CD8-positive, alpha-beta memory T cell (primary cell): ENCODE results near the gene LACTBL1. TPM values are rescaled to one million over a fixed set of nuclear protein-coding genes. Genes with fewer than 3 reads are reported as not detected.

Source experiments
- CTCF ChIA-PET: fragments of 350-600 bp; sonication (Branson Sonifier 250); formaldehyde crosslinking; loops from one replicate; lab custom pipeline; 2021; ENCODE audit warnings: antibody characterized with exemption; lab: Charles Lee
- POLR2A ChIA-PET: fragments of 350-600 bp; sonication (Branson Sonifier 250); formaldehyde crosslinking; loops from one replicate; lab custom pipeline; 2021; ENCODE audit warnings: antibody characterized with exemption; lab: Charles Lee
- DNase-seq, 5 donors: peaks; one replicate each; pipeline versions ENCODE4 v3.0.0 to v3.0.0-alpha.2; 2020 to 2022; ENCODE audit warnings: mixed read lengths in 1 of 5
- H3K27ac ChIP-seq: one replicate; pipeline ENCODE4 v1.7.0; 2013; ENCODE audit warnings: low read depth, mild to moderate bottlenecking, low read length, moderate library complexity
- H3K27me3 ChIP-seq: 2 replicates; pipeline ENCODE4 v1.7.0; 2013; ENCODE audit warnings: low read length, mild to moderate bottlenecking; ENCODE audit not compliant: insufficient read depth, poor library complexity, severe bottlenecking
- H3K36me3 ChIP-seq: 2 replicates; pipeline ENCODE4 v1.7.0; 2013; ENCODE audit warnings: mild to moderate bottlenecking, low read length, moderate library complexity; ENCODE audit not compliant: insufficient read depth
- H3K4me1 ChIP-seq: 2 replicates; pipeline ENCODE4 v1.7.0; 2013; ENCODE audit warnings: mild to moderate bottlenecking, low read length, moderate library complexity; ENCODE audit not compliant: insufficient read depth
- H3K4me3 ChIP-seq: 2 replicates; pipeline ENCODE4 v1.7.0; 2013; ENCODE audit warnings: mild to moderate bottlenecking, low read length
- H3K9me3 ChIP-seq: 2 replicates; pipeline ENCODE4 v1.7.0; 2013; ENCODE audit warnings: mild to moderate bottlenecking, low read length
- H3K27ac Mint-ChIP-seq, 8 donors: one replicate each; pipeline ENCODE4 v1.8.0; 2020 to 2021; ENCODE audit warnings: mixed read lengths in 8 of 8, mild to moderate bottlenecking in 6 of 8, inconsistent platforms in 3 of 8, moderate library complexity in 3 of 8
- H3K27me3 Mint-ChIP-seq, 2 donors: one replicate each; pipeline ENCODE4 v1.8.0; 2020 to 2021; ENCODE audit warnings: mixed read lengths in 2 of 2, mild to moderate bottlenecking in 1 of 2, moderate library complexity in 1 of 2
- H3K36me3 Mint-ChIP-seq, 3 donors: one replicate each; pipeline ENCODE4 v1.8.0; 2020 to 2021; ENCODE audit warnings: mixed read lengths in 3 of 3, inconsistent platforms in 1 of 3, mild to moderate bottlenecking in 1 of 3
- H3K4me1 Mint-ChIP-seq, 3 donors: one replicate each; pipeline ENCODE4 v1.8.0; 2020 to 2021; ENCODE audit warnings: mixed read lengths in 3 of 3, inconsistent platforms in 1 of 3, mild to moderate bottlenecking in 1 of 3
- H3K4me3 Mint-ChIP-seq, 7 donors: one replicate each; pipeline ENCODE4 v1.8.0; 2020 to 2021; ENCODE audit warnings: mixed read lengths in 7 of 7, mild to moderate bottlenecking in 6 of 7, moderate library complexity in 4 of 7, inconsistent platforms in 2 of 7
- H3K9me3 Mint-ChIP-seq, 5 donors: one replicate each; pipeline ENCODE4 v1.8.0; 2020 to 2022; ENCODE audit warnings: mixed read lengths in 5 of 5, mild to moderate bottlenecking in 3 of 5, moderate library complexity in 2 of 5, inconsistent platforms in 1 of 5
- polyA plus RNA-seq: library from polyadenylated mRNA; unstranded; fragments of 300-500 nt; fragmentation: Illumina TruSeq; gene quantifications from one replicate; pipeline ENCODE4 v1.2.3, GENCODE V29; 2021
- total RNA-seq, 2 experiments: library from RNA; stranded (reverse); gene quantifications; one replicate each; pipeline ENCODE4 v1.2.3, GENCODE V29; 2021

The LACTBL1 gene
- total and polyA plus RNA-seq, 3 experiments from 2014 or later = not detected

- H3K27me3 Mint-ChIP-seq = peaks cover 7 to 24% of the 10 kb centered on the region in 2 donors
- H3K4me1 ChIP-seq = no peaks in the 10 kb centered on the region
- no peaks in the 10 kb centered on the region for H3K9me3 Mint-ChIP-seq
- no peak overlapping the region for H3K4me3 Mint-ChIP-seq
- ChIA-PET POLR2A (no interaction called here), CTCF (no interaction called here)
- no peaks in the 10 kb centered on the region for H3K9me3 ChIP-seq
- H3K27me3 ChIP-seq = no peaks in the 10 kb centered on the region
- H3K36me3 ChIP-seq = no peaks in the 10 kb centered on the region
- no peaks in the 10 kb centered on the region for H3K36me3 Mint-ChIP-seq
- no peaks in the 10 kb centered on the region for H3K4me1 Mint-ChIP-seq
- H3K4me3 ChIP-seq = no peak overlapping the region
- H3K27ac Mint-ChIP-seq = no peak overlapping the region
- DNase-seq = no peak
- no peak overlapping the region for H3K27ac ChIP-seq
These were observed 60.4 kb downstream of the LACTBL1 start for GRCh38 chr1:22912311-22912710.

GRCh38 chr1:22910986-22911651, 61.5 kb downstream of the LACTBL1 start:
- POLR2A ChIA-PET = no interaction called here
- no peak overlapping the region for H3K27ac Mint-ChIP-seq

GRCh38 chr1:22910286-22910685, 62.4 kb downstream of the LACTBL1 start:
- Histone ChIP-seq H3K4me3 (no peak overlapping the region), H3K27me3 (no peaks in the 10 kb centered on the region), H3K9me3 (no peaks in the 10 kb centered on the region), H3K36me3 (no peaks in the 10 kb centered on the region), H3K27ac (no peak overlapping the region), H3K4me1 (no peaks in the 10 kb centered on the region)
- Mint-ChIP-seq H3K36me3 (no peaks in the 10 kb centered on the region), H3K4me3 (no peak overlapping the region), H3K27me3 (peaks cover 10 to 13% of the 10 kb centered on the region in 2 donors), H3K9me3 (no peaks in the 10 kb centered on the region), H3K4me1 (no peaks in the 10 kb centered on the region), H3K27ac (no peak overlapping the region)
- ChIA-PET CTCF (no interaction called here), POLR2A (no interaction called here)
- DNase-seq = no peak

More at GRCh38 chr1:22910986-22911651, 61.5 kb downstream of the LACTBL1 start:
- Histone ChIP-seq H3K4me3 (no peak overlapping the region), H3K36me3 (no peaks in the 10 kb centered on the region), H3K4me1 (no peaks in the 10 kb centered on the region), H3K9me3 (no peaks in the 10 kb centered on the region), H3K27ac (no peak overlapping the region), H3K27me3 (no peaks in the 10 kb centered on the region)
- DNase-seq = no peak
- Mint-ChIP-seq H3K4me1 (no peaks in the 10 kb centered on the region), H3K27me3 (peaks cover 7 to 18% of the 10 kb centered on the region in 2 donors), H3K9me3 (no peaks in the 10 kb centered on the region), H3K4me3 (no peak overlapping the region), H3K36me3 (no peaks in the 10 kb centered on the region)
- CTCF ChIA-PET = no interaction called here

- no peaks in the 10 kb centered on the region for H3K9me3 Mint-ChIP-seq
- H3K27me3 ChIP-seq = no peaks in the 10 kb centered on the region
- no peak for DNase-seq
- H3K4me1 Mint-ChIP-seq = no peaks in the 10 kb centered on the region
- no peaks in the 10 kb centered on the region for H3K9me3 ChIP-seq
- no peak overlapping the region for H3K27ac ChIP-seq
- CTCF ChIA-PET = no interaction called here
- POLR2A ChIA-PET = no interaction called here
- H3K4me3 Mint-ChIP-seq = no peak overlapping the region
- H3K27me3 Mint-ChIP-seq = peaks cover 6 to 9% of the 10 kb centered on the region in 2 donors
- H3K27ac Mint-ChIP-seq = no peak overlapping the region
- H3K4me3 ChIP-seq = no peak overlapping the region
- H3K36me3 ChIP-seq = no peaks in the 10 kb centered on the region
- no peaks in the 10 kb centered on the region for H3K4me1 ChIP-seq
- no peaks in the 10 kb centered on the region for H3K36me3 Mint-ChIP-seq
These were observed 63.7 kb downstream of the LACTBL1 start for GRCh38 chr1:22908880-22909426.

GRCh38 chr1:22907528-22907927, 65.1 kb downstream of the LACTBL1 start:
- POLR2A ChIA-PET = no interaction called here
- Histone ChIP-seq H3K27ac (no peak overlapping the region), H3K4me1 (no peaks in the 10 kb centered on the region), H3K27me3 (no peaks in the 10 kb centered on the region), H3K36me3 (no peaks in the 10 kb centered on the region), H3K9me3 (no peaks in the 10 kb centered on the region), H3K4me3 (no peak overlapping the region)
- Mint-ChIP-seq H3K27ac (no peak overlapping the region), H3K4me1 (no peaks in the 10 kb centered on the region), H3K4me3 (no peak overlapping the region), H3K27me3 (peaks cover 6 to 11% of the 10 kb centered on the region in 2 donors), H3K9me3 (no peaks in the 10 kb centered on the region), H3K36me3 (no peaks in the 10 kb centered on the region)
- CTCF ChIA-PET = no interaction called here
- no peak for DNase-seq

- H3K4me3 ChIP-seq = no peak overlapping the region
- H3K36me3 ChIP-seq = no peaks in the 10 kb centered on the region
- H3K36me3 Mint-ChIP-seq = no peaks in the 10 kb centered on the region
- H3K27me3 ChIP-seq = no peaks in the 10 kb centered on the region
- H3K27me3 Mint-ChIP-seq = peaks cover 6 to 14% of the 10 kb centered on the region in 2 donors
- H3K9me3 ChIP-seq = no peaks in the 10 kb centered on the region
- no peaks in the 10 kb centered on the region for H3K4me1 Mint-ChIP-seq
- no peaks in the 10 kb centered on the region for H3K9me3 Mint-ChIP-seq
- ChIA-PET CTCF (no interaction called here), POLR2A (no interaction called here)
- no peak for DNase-seq
- H3K27ac Mint-ChIP-seq = peak overlapping the region in 1 of 8 donors; percentile 48
- no peak overlapping the region for H3K27ac ChIP-seq
- no peaks in the 10 kb centered on the region for H3K4me1 ChIP-seq
- H3K4me3 Mint-ChIP-seq = no peak overlapping the region
These were observed 65.7 kb downstream of the LACTBL1 start for GRCh38 chr1:22906968-22907367.

- POLR2A ChIA-PET = no interaction called here
- H3K4me1 ChIP-seq = no peaks in the 10 kb centered on the region
- H3K27me3 Mint-ChIP-seq = peaks cover 6 to 26% of the 10 kb centered on the region in 2 donors
- H3K4me3 Mint-ChIP-seq = no peak overlapping the region
- CTCF ChIA-PET = no interaction called here
- H3K9me3 Mint-ChIP-seq = no peaks in the 10 kb centered on the region
- no peak overlapping the region for H3K27ac Mint-ChIP-seq
- H3K36me3 Mint-ChIP-seq = no peaks in the 10 kb centered on the region
- H3K9me3 ChIP-seq = no peaks in the 10 kb centered on the region
- no peaks in the 10 kb centered on the region for H3K36me3 ChIP-seq
- no peaks in the 10 kb centered on the region for H3K4me1 Mint-ChIP-seq
- H3K4me3 ChIP-seq = no peak overlapping the region
- H3K27ac ChIP-seq = no peak overlapping the region
- no peaks in the 10 kb centered on the region for H3K27me3 ChIP-seq
- DNase-seq = no peak
These were observed 69.6 kb downstream of the LACTBL1 start for GRCh38 chr1:22903113-22903512.
